Mononuclear cell (primary cell): ENCODE measurements around the gene SMYD3. TPM values are rescaled to one million over a fixed set of nuclear protein-coding genes. Genes with fewer than 3 reads are reported as not detected.

Experiments
- H3K27me3 ChIP-seq: 2 replicates; pipeline ENCODE4 v1.6.0; 2011; ENCODE audit warnings: low read length, control low read depth; ENCODE audit not compliant: insufficient read depth
- H3K4me1 ChIP-seq: 2 replicates; pipeline ENCODE4 v1.5.1; 2011; ENCODE audit warnings: mild to moderate bottlenecking, low read length, control low read depth; ENCODE audit not compliant: insufficient read depth
- H3K4me3 ChIP-seq: 2 replicates; pipeline ENCODE4 v1.5.1; 2011; ENCODE audit warnings: mild to moderate bottlenecking, low read length, moderate library complexity
- H3K9me3 ChIP-seq: 2 replicates; pipeline ENCODE4 v1.5.1; 2011; ENCODE audit warnings: low read depth, mild to moderate bottlenecking, control low read depth, low read length
- total RNA-seq: library from RNA; depleted of rRNA; stranded (reverse); fragments of >200 nt; gene quantifications from one replicate; pipeline ENCODE4 v1.2.3, GENCODE V29; 2012

SMYD3 gene
- total RNA-seq, 1 donor, result 18.2 TPM

GRCh38 chr1:246460406-246460805 is 46.7 kb downstream of the SMYD3 start:
- no peaks in the 10 kb centered on the region for H3K27me3 ChIP-seq
- H3K9me3 ChIP-seq, result no peaks in the 10 kb centered on the region
- H3K4me3 ChIP-seq, result no peak overlapping the region
- no peaks in the 10 kb centered on the region for H3K4me1 ChIP-seq

- Histone ChIP-seq H3K4me1 (no peaks in the 10 kb centered on the region), H3K4me3 (no peak overlapping the region), H3K9me3 (no peaks in the 10 kb centered on the region)
Measured at GRCh38 chr1:246459221-246459620, 47.9 kb downstream of the SMYD3 start.

GRCh38 chr1:246455476-246455875 is 51.6 kb downstream of the SMYD3 start:
- Histone ChIP-seq H3K4me1 (no peaks in the 10 kb centered on the region), H3K27me3 (no peaks in the 10 kb centered on the region), H3K9me3 (no peaks in the 10 kb centered on the region), H3K4me3 (no peak overlapping the region)

More at GRCh38 chr1:246459221-246459620, 47.9 kb downstream of the SMYD3 start:
- no peaks in the 10 kb centered on the region for H3K27me3 ChIP-seq

GRCh38 chr1:246454655-246455054 is 52.4 kb downstream of the SMYD3 start:
- Histone ChIP-seq H3K4me3 (no peak overlapping the region), H3K4me1 (no peaks in the 10 kb centered on the region), H3K9me3 (no peaks in the 10 kb centered on the region), H3K27me3 (no peaks in the 10 kb centered on the region)

GRCh38 chr1:246450611-246451251 is 56.3 kb downstream of the SMYD3 start:
- Histone ChIP-seq H3K9me3 (no peaks in the 10 kb centered on the region), H3K4me1 (no peaks in the 10 kb centered on the region), H3K4me3 (no peak overlapping the region), H3K27me3 (no peaks in the 10 kb centered on the region)

- no peaks in the 10 kb centered on the region for H3K4me1 ChIP-seq
- no peaks in the 10 kb centered on the region for H3K9me3 ChIP-seq
- H3K27me3 ChIP-seq, result no peaks in the 10 kb centered on the region
- no peak overlapping the region for H3K4me3 ChIP-seq
Measured at GRCh38 chr1:246448373-246448772, 58.7 kb downstream of the SMYD3 start.

- H3K4me3 ChIP-seq, result no peak overlapping the region
- H3K4me1 ChIP-seq, result no peaks in the 10 kb centered on the region
Measured at GRCh38 chr1:246447501-246447900, 59.6 kb downstream of the SMYD3 start.

GRCh38 chr1:246445503-246445902 is 61.6 kb downstream of the SMYD3 start:
- H3K4me3 ChIP-seq, result no peak overlapping the region
- H3K27me3 ChIP-seq, result no peaks in the 10 kb centered on the region
- H3K4me1 ChIP-seq, result no peaks in the 10 kb centered on the region
- no peaks in the 10 kb centered on the region for H3K9me3 ChIP-seq

More at GRCh38 chr1:246447501-246447900, 59.6 kb downstream of the SMYD3 start:
- no peaks in the 10 kb centered on the region for H3K27me3 ChIP-seq
- no peaks in the 10 kb centered on the region for H3K9me3 ChIP-seq

- Histone ChIP-seq H3K4me3 (no peak overlapping the region), H3K4me1 (no peaks in the 10 kb centered on the region), H3K9me3 (no peaks in the 10 kb centered on the region), H3K27me3 (no peaks in the 10 kb centered on the region)
Measured at GRCh38 chr1:246444617-246445016, 62.5 kb downstream of the SMYD3 start.

GRCh38 chr1:246437961-246438360 is 69.1 kb downstream of the SMYD3 start:
- Histone ChIP-seq H3K9me3 (no peaks in the 10 kb centered on the region), H3K4me1 (no peaks in the 10 kb centered on the region), H3K4me3 (no peak overlapping the region), H3K27me3 (no peaks in the 10 kb centered on the region)

GRCh38 chr1:246435421-246436041 is 71.5 kb downstream of the SMYD3 start:
- Histone ChIP-seq H3K4me1 (no peaks in the 10 kb centered on the region), H3K27me3 (no peaks in the 10 kb centered on the region), H3K4me3 (no peak overlapping the region), H3K9me3 (no peaks in the 10 kb centered on the region)

GRCh38 chr1:246434335-246434734 is 72.7 kb downstream of the SMYD3 start:
- Histone ChIP-seq H3K9me3 (no peaks in the 10 kb centered on the region), H3K27me3 (no peaks in the 10 kb centered on the region), H3K4me1 (no peaks in the 10 kb centered on the region), H3K4me3 (no peak overlapping the region)

GRCh38 chr1:246428542-246429308 is 78.4 kb downstream of the SMYD3 start:
- Histone ChIP-seq H3K4me1 (peaks cover 6% of the 10 kb centered on the region), H3K9me3 (no peaks in the 10 kb centered on the region), H3K4me3 (no peak overlapping the region), H3K27me3 (no peaks in the 10 kb centered on the region)

- no peak overlapping the region for H3K4me3 ChIP-seq
- peaks cover 6% of the 10 kb centered on the region for H3K4me1 ChIP-seq
- H3K9me3 ChIP-seq, result no peaks in the 10 kb centered on the region
- no peaks in the 10 kb centered on the region for H3K27me3 ChIP-seq
Measured at GRCh38 chr1:246427611-246428010, 79.5 kb downstream of the SMYD3 start.

- H3K27me3 ChIP-seq, result no peaks in the 10 kb centered on the region
- no peak overlapping the region for H3K4me3 ChIP-seq
- H3K4me1 ChIP-seq, result peaks cover 6% of the 10 kb centered on the region
- H3K9me3 ChIP-seq, result no peaks in the 10 kb centered on the region
Measured at GRCh38 chr1:246425895-246426294, 81.2 kb downstream of the SMYD3 start.
